ENCODE data around the gene URGCP. TPM values are rescaled to one million over a fixed set of nuclear protein-coding genes. Genes with fewer than 3 reads are reported as not detected.

The URGCP gene
- total RNA-seq, 2 experiments from 2014 or later = 18.8 to 19.4 TPM

GRCh38 chr7:43944286-43944685 is 37.9 kb upstream of the URGCP start:
- Mint-ChIP-seq H3K27me3 (no peaks in the 10 kb centered on the region), H3K36me3 (ENCODE audit: low read depth) (peaks cover 15% of the 10 kb centered on the region), H3K27ac (no peak overlapping the region), H3K9me3 (no peaks in the 10 kb centered on the region), H3K4me3 (no peak overlapping the region), H3K4me1 (ENCODE audit: low read depth) (no peaks in the 10 kb centered on the region)
- ATAC-seq (no peak), DNase-seq (no peak)
- TF ChIP-seq CTCF (IDR thresholded peaks at IDR 0.05) = no peak
- ChIA-PET CTCF (interaction anchor here (1.5 kb wide), 1 partner anchor 17 kb away, joined by 3 read pairs; no protein-coding TSS in a partner anchor), POLR2A (interaction anchor here (0.8 kb wide), 2 partner anchors 10 to 68 kb away, joined by 3 read pairs; no protein-coding TSS in a partner anchor)
- intact Hi-C loops (cut with micrococcal nuclease) = no loop called here

GRCh38 chr7:43943417-43944187 is 37.2 kb upstream of the URGCP start:
- Mint-ChIP-seq H3K4me1 (ENCODE audit: low read depth) (no peaks in the 10 kb centered on the region), H3K4me3 (no peak overlapping the region), H3K9me3 (no peaks in the 10 kb centered on the region), H3K36me3 (ENCODE audit: low read depth) (peaks cover 13% of the 10 kb centered on the region), H3K27me3 (no peaks in the 10 kb centered on the region), H3K27ac (no peak overlapping the region)
- intact Hi-C loops (cut with micrococcal nuclease) = no loop called here
- CTCF ChIA-PET = interaction anchor here (1.0 to 1.5 kb wide), 2 partner anchors 17 to 104 kb away, joined by 3 read pairs; no protein-coding TSS in a partner anchor
- no peak for TF ChIP-seq CTCF (IDR thresholded peaks at IDR 0.05)
- DNase-seq (no peak), ATAC-seq (no peak)
- POLR2A ChIA-PET = interaction anchor here (1.2 kb wide), 1 partner anchor 9 kb away, joined by 3 read pairs; no protein-coding TSS in a partner anchor

GRCh38 chr7:43942997-43943396 is 36.6 kb upstream of the URGCP start:
- H3K4me3 Mint-ChIP-seq = no peak overlapping the region
- ChIA-PET POLR2A (interaction anchor here (0.5 to 1.2 kb wide), 2 partner anchors 10 to 54 kb away, joined by 3 read pairs; no protein-coding TSS in a partner anchor), CTCF (interaction anchor here (1.0 kb wide), 1 partner anchor 104 kb away, joined by 3 read pairs; no protein-coding TSS in a partner anchor)
- no peak overlapping the region for H3K27ac Mint-ChIP-seq
- ATAC-seq (no peak), DNase-seq (no peak)
- no peak for TF ChIP-seq CTCF (IDR thresholded peaks at IDR 0.05)
- intact Hi-C loops (cut with micrococcal nuclease) = no loop called here
- H3K9me3 Mint-ChIP-seq = no peaks in the 10 kb centered on the region
- peaks cover 10% of the 10 kb centered on the region for H3K36me3 Mint-ChIP-seq (ENCODE audit: low read depth)
- no peaks in the 10 kb centered on the region for H3K4me1 Mint-ChIP-seq (ENCODE audit: low read depth)
- H3K27me3 Mint-ChIP-seq = no peaks in the 10 kb centered on the region

GRCh38 chr7:43942250-43942649 is 35.9 kb upstream of the URGCP start:
- peaks cover 3% of the 10 kb centered on the region for H3K36me3 Mint-ChIP-seq (ENCODE audit: low read depth)
- ChIA-PET POLR2A (interaction anchor here (1.2 kb wide), 1 partner anchor 10 kb away, joined by 3 read pairs; no protein-coding TSS in a partner anchor), CTCF (interaction anchor here (0.6 kb wide), 1 partner anchor 103 kb away, joined by 3 read pairs; no protein-coding TSS in a partner anchor)
- no peaks in the 10 kb centered on the region for H3K27me3 Mint-ChIP-seq
- H3K4me3 Mint-ChIP-seq = no peak overlapping the region
- ATAC-seq (no peak), DNase-seq (no peak)
- TF ChIP-seq CTCF (IDR thresholded peaks at IDR 0.05) = no peak
- H3K4me1 Mint-ChIP-seq (ENCODE audit: low read depth) = no peaks in the 10 kb centered on the region
- no peaks in the 10 kb centered on the region for H3K9me3 Mint-ChIP-seq
- H3K27ac Mint-ChIP-seq = no peak overlapping the region
- intact Hi-C loops (cut with micrococcal nuclease) = no loop called here

GRCh38 chr7:43938892-43939482 is 32.6 kb upstream of the URGCP start:
- H3K4me1 Mint-ChIP-seq (ENCODE audit: low read depth) = no peaks in the 10 kb centered on the region
- H3K27me3 Mint-ChIP-seq = no peaks in the 10 kb centered on the region
- no peak for ATAC-seq
- H3K4me3 Mint-ChIP-seq = no peak overlapping the region
- intact Hi-C loops (cut with micrococcal nuclease) = no loop called here
- no peak overlapping the region for H3K27ac Mint-ChIP-seq
- ChIA-PET CTCF (no interaction called here), POLR2A (no interaction called here)
- no peaks in the 10 kb centered on the region for H3K9me3 Mint-ChIP-seq
- no peaks in the 10 kb centered on the region for H3K36me3 Mint-ChIP-seq (ENCODE audit: low read depth)
- DNase-seq = no peak
- no peak for TF ChIP-seq CTCF (IDR thresholded peaks at IDR 0.05)
